Aortic smooth muscle cell (primary cell): ENCODE results near the gene SERPINA7. TPM values are rescaled to one million over a fixed set of nuclear protein-coding genes. Genes with fewer than 3 reads are reported as not detected.

Experiments used
- total RNA-seq: library from RNA; depleted of rRNA; stranded (reverse); fragments of >200 nt; gene quantifications from 2 replicates; pipeline ENCODE4 v1.2.3, GENCODE V29; 2014

The SERPINA7 gene, protein sequence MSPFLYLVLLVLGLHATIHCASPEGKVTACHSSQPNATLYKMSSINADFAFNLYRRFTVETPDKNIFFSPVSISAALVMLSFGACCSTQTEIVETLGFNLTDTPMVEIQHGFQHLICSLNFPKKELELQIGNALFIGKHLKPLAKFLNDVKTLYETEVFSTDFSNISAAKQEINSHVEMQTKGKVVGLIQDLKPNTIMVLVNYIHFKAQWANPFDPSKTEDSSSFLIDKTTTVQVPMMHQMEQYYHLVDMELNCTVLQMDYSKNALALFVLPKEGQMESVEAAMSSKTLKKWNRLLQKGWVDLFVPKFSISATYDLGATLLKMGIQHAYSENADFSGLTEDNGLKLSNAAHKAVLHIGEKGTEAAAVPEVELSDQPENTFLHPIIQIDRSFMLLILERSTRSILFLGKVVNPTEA
- not detected in 2 replicates for total RNA-seq

GRCh38 chrX:106038625-106039024, at the start of gene SERPINA7:
Gene SERPINA7, minus strand, starts transcription at chrX:106038727. Its CDS starts 1,669 bp downstream, at chrX:106037058.

Other genes starting within 250 kb of the SERPINA7 start
- gene NRK, start 216.2 kb downstream of the SERPINA7 start, total RNA-seq, result 0.13 and 1.2 TPM in 2 replicates
- gene PWWP3B, start 129.6 kb upstream of the SERPINA7 start, total RNA-seq, result under 0.01 and 0.06 TPM in 2 replicates